HEK293 (cell line): Measurements from ENCODE around the gene RGMA.

Source experiments
- GLI4 ChIP-seq: fragments of 450-650 bp; formaldehyde crosslinking; IDR thresholded peaks from 2 replicates; pipeline ENCODE4 v1.5.1; 2016; ENCODE audit warnings: missing biosample characterization, missing genetic modification characterization
- REST ChIP-seq: fragments of 450-650 bp; formaldehyde crosslinking; IDR thresholded peaks from 2 replicates; pipeline ENCODE4 v1.5.1; 2016; ENCODE audit warnings: missing biosample characterization, missing genetic modification characterization
- TCF7L2 ChIP-seq: IDR thresholded peaks from 2 replicates; pipeline ENCODE4 v1.6.1; 2011; ENCODE audit warnings: low read depth, mild to moderate bottlenecking, inconsistent platforms, low read length, moderate library complexity, borderline replicate concordance
- ZBTB21 ChIP-seq: fragments of 450-650 bp; formaldehyde crosslinking; IDR thresholded peaks from 2 replicates; pipeline ENCODE4 v1.5.1; 2017; ENCODE audit warnings: missing biosample characterization, missing genetic modification characterization
- ZNF121 ChIP-seq: fragments of 450-650 bp; formaldehyde crosslinking; IDR thresholded peaks from 2 replicates; pipeline ENCODE4 v1.5.1; 2016; ENCODE audit warnings: missing biosample characterization, missing genetic modification characterization
- ZNF324 ChIP-seq: fragments of 450-650 bp; formaldehyde crosslinking; IDR thresholded peaks from 2 replicates; pipeline ENCODE4 v1.5.1; 2016; ENCODE audit warnings: missing biosample characterization, missing genetic modification characterization
- ZNF335 ChIP-seq: fragments of 450-650 bp; formaldehyde crosslinking; conservative IDR thresholded peaks from 2 replicates; pipeline ENCODE4 v1.5.1; 2016; ENCODE audit warnings: missing biosample characterization, missing genetic modification characterization
- ZNF596 ChIP-seq: fragments of 450-650 bp; IDR thresholded peaks from 2 replicates; pipeline ENCODE4 v1.5.0; 2018; ENCODE audit warnings: missing biosample characterization, mild to moderate bottlenecking, missing genetic modification characterization, moderate library complexity
- ZNF629 ChIP-seq: fragments of 450-650 bp; formaldehyde crosslinking; IDR thresholded peaks from 2 replicates; pipeline ENCODE4 v1.5.1; 2017; ENCODE audit warnings: missing biosample characterization, missing genetic modification characterization
- ZSCAN23 ChIP-seq: fragments of 450-650 bp; formaldehyde crosslinking; IDR thresholded peaks from 2 replicates; pipeline ENCODE4 v1.5.1; 2016; ENCODE audit warnings: missing biosample characterization, missing genetic modification characterization
- TF ChIP-seq, protein P1 (sequence below): fragments of 450-650 bp; formaldehyde crosslinking; IDR thresholded peaks from 2 replicates; pipeline ENCODE4 v1.5.1; 2016; ENCODE audit warnings: missing biosample characterization, missing genetic modification characterization
- TF ChIP-seq, protein P2 (sequence below): sonication (generic); formaldehyde crosslinking; IDR thresholded peaks from 2 replicates; pipeline ENCODE4 v1.8.1; 2022; ENCODE audit warnings: mild to moderate bottlenecking, moderate library complexity, missing genetic modification reagents

- TF ChIP-seq REST (tag by site-specific recombination) (no peak), ZNF596 (no peak), ZBTB21 (no peak), TCF7L2 (no peak), ZNF629 (tag by site-specific recombination) (no peak), ZSCAN23 (tag by site-specific recombination) (no peak), ZNF324 (no peak), GLI4 (tag by site-specific recombination) (no peak), ZNF121 (tag by site-specific recombination) (no peak), ZNF335 (tag by site-specific recombination) (no peak)
- TF ChIP-seq, protein P1, sequence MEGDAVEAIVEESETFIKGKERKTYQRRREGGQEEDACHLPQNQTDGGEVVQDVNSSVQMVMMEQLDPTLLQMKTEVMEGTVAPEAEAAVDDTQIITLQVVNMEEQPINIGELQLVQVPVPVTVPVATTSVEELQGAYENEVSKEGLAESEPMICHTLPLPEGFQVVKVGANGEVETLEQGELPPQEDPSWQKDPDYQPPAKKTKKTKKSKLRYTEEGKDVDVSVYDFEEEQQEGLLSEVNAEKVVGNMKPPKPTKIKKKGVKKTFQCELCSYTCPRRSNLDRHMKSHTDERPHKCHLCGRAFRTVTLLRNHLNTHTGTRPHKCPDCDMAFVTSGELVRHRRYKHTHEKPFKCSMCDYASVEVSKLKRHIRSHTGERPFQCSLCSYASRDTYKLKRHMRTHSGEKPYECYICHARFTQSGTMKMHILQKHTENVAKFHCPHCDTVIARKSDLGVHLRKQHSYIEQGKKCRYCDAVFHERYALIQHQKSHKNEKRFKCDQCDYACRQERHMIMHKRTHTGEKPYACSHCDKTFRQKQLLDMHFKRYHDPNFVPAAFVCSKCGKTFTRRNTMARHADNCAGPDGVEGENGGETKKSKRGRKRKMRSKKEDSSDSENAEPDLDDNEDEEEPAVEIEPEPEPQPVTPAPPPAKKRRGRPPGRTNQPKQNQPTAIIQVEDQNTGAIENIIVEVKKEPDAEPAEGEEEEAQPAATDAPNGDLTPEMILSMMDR (tag by site-specific recombination): 0 out of 2 replicates have a peak, but pooled peaks have one; percentile 23
- TF ChIP-seq, protein P2, sequence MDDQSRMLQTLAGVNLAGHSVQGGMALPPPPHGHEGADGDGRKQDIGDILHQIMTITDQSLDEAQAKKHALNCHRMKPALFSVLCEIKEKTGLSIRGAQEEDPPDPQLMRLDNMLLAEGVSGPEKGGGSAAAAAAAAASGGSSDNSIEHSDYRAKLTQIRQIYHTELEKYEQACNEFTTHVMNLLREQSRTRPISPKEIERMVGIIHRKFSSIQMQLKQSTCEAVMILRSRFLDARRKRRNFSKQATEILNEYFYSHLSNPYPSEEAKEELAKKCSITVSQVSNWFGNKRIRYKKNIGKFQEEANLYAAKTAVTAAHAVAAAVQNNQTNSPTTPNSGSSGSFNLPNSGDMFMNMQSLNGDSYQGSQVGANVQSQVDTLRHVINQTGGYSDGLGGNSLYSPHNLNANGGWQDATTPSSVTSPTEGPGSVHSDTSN: no peak
Measured at GRCh38 chr15:93001881-93002280, 87.1 kb downstream of the RGMA start.
